SIG-M5 (cell line): Measurements from ENCODE around the gene IFNL3.
"Not testable (repeated sequence)": the region's sequence is repeated elsewhere in the genome, so short reads cannot be mapped to it uniquely, and the experiment has no call there.

Experiments
- DNase-seq: peaks from one replicate; lab custom pipeline; 2025; lab: John Stamatoyannopoulos, UW

Gene IFNL3

DNA sequence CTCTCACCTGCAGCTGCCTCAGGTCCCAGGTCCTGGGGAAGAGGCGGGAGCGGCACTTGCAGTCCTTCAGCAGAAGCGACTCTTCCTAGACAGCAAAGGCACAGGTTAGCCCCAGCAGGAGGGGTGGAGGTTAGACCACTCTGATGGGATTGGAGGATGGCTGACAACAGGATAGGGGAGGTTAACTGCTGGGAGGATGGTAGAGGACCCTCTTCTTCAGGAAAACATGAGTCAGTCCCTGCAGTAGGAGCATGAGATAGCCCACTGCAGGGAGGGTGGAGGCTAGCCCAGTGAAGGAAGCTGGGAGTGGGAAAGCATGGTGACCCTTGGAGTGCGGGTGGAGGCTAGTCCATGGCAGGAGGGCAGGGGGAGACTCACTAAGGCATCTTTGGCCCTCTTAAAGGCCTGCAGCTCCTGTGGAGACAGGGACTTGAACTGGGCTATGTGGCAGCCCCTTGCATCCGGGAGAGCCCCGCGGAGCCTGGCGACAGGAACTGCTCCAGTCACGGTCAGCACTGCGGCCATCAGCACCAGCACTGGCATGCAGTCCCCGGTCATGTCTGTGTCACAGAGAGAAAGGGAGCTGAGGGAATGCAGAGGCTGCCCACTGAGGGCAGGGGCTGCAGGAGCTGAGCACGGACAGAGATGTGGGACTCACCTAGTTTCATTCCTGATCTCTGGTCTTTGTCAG lies at the start of gene IFNL3:
Gene IFNL3, minus strand, starts transcription at position 597 of the 691 bp plus-strand sequence. Its CDS starts 39 bp downstream, at position 558.
- not testable (repeated sequence) for DNase-seq

DNA sequence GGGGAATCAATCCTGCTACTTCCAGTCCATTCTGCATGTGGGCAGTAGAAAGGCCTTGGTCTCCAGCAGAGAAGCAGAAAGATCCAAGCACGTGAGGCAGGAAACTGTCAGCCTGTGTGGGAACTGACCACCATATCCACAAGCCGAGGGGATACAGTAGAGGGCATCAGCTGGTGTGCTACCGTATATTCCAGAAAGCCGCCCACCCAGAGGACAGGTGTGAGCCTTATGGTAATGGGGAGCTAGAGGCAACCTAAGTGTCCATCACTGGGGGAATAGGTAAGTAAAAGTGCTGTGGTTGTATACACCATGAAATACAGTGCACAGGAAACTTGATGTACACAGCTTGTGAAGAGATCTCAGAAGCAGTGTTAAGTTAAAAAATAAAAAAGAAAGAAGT lies 48.6 kb upstream of the IFNL3 start:
- DNase-seq: no peak

DNA sequence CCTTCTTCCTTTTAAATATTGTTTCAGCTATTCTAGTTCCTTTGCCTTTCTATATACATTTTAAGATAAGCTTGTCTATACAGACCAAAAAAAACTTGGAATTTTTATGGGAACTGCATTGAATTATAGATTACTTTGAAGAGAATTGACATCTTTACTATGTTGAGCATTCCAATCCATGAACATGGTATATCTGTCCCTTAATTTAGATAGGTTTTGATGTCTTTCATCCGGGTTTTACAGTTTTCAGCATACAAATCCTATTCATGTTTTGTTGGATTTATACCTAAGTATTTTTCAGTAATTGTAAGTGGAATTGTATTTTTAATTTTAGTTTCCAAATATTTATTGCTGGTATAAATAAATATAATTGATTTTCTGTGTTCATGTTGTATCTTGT lies 39.2 kb upstream of the IFNL3 start:
- no peak for DNase-seq

DNA sequence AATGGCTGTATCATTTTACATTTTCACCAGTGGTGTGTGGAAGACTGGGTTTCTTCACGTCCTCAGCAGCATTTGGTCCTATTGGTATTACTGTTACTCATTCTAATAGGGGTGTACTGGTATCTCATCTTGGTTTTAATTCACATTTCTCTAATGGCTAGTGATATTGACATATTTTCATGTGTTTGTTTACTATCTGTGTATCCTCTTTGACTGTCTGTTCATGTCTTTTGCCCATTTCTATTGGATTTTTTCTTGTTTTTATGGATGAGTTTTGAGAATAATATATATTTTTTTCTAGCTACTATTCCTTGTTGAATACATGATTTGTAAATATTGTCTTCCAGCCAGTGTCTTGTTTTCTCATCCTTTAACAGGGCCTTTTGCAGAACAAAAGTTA lies 37.2 kb upstream of the IFNL3 start:
- DNase-seq: no peak

DNA sequence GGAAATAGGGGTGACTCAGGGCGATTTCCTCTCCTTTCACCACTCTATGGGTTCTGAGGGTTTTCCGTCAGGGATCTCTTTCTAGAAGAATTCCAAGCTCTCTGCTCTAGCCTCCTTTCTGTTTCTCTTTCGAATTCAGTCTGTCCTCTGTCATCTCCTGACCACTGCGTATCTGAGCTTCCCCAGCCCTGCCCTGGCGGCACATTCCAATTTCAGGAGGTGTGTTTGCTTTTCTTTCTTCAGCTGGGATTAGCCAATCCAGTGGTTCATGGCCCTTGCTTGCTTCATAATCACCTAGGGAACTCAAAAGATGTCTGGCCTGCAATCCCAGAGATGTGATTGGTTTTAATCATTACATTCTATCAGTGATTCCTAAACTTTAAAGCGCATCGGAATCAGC lies 32.8 kb upstream of the IFNL3 start:
- DNase-seq: no peak

DNA sequence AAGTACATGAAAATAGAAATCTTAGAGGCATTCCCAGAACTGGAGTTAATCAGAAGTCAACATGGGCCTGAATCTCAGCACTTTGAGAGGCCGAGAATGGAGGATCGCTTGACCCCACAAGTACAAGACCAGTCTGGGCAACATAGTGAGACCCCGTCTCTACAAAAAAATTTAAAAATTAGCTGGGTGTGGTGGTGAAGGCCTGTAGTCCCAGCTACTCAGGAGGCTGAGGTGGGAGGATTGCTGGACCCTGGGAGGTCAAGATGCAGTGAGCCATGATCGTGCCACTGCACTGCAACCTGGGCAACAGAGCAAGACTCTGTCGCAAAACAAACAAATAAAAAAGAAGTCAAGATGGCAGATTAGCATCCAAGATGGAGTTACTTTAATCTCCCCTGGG lies 31.9 kb upstream of the IFNL3 start:
- DNase-seq: no peak

DNA sequence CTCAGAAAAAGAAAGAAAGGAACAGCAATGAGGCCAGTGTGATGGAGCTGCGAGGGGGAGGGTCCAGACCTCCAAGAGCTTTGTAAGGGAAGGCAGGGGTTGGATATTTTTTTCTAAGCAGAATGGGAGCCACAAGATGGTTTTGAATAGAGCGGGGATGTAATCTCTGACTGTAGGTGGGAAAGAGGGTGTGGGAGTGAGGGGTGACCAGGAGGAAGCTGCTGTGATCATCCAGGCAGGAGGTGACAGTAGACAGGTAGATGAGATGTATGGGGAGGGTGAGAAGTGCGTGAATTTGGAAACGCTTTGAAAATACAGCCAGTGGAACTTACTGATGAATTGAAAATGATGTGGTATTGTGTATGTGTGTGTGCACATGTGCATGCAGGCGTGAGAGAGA lies 30.8 kb upstream of the IFNL3 start:
- no peak for DNase-seq

DNA sequence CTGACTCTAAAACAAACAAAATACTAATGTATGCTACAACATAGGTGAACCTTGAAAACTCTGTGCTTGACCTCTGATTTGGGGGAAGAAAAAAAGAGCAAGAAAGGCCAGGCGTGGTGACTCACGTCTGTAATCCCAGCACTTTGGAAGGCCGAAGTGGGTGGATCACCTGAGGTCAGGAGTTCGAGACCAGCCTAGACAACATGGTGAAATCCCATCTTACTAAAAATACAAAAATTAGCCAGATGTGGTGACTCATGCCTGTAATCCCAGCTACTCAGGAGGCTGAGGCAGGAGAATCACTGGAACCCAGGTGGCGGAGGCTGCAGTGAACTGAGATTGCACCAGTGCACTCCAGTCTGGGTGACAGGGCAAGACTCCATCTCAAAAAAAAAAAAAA lies 29.1 kb upstream of the IFNL3 start:
- not testable (repeated sequence) for DNase-seq

- DNase-seq: no peak
Observed at GRCh38 chr19:39270036-39270871, 25.4 kb upstream of the IFNL3 start.

DNA sequence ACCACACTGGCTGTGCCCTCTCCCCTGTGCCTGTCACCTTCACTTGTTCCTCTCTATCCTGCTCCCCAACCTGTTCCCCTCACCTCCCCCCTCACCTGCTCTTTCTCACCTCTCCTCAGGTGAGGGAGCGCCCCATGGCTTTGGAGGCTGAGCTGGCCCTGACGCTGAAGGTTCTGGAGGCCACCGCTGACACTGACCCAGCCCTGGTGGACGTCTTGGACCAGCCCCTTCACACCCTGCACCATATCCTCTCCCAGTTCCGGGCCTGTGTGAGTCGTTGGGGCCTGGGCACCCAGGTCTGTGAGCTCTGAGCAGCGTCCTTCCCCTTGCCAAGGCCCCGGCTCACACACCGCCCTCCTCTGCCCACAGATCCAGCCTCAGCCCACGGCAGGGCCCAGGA lies 24.6 kb upstream of the IFNL3 start:
- not testable (repeated sequence) for DNase-seq

DNA sequence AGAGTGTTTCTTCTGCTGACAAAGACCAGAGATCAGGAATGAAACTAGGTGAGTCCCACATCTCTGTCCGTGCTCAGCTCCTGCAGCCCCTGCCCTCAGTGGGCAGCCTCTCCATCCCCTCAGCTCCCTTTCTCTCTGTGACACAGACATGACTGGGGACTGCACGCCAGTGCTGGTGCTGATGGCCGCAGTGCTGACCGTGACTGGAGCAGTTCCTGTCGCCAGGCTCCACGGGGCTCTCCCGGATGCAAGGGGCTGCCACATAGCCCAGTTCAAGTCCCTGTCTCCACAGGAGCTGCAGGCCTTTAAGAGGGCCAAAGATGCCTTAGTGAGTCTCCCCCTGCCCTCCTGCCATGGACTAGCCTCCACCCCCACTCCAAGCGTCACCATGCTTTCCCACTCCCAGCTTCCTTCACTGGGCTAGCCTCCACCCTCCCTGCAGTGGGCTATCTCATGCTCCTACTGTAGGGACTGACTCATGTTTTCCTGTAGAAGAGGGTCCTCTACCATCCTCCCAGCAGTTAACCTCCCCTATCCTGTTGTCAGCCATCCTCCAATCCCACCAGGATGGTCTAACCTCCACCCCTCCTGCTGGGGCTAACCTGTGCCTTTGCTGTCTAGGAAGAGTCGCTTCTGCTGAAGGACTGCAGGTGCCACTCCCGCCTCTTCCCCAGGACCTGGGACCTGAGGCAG lies 23.9 kb upstream of the IFNL3 start:
- not testable (repeated sequence) for DNase-seq

GRCh38 chr19:39268085-39268484 lies 23.3 kb upstream of the IFNL3 start, which contains the start of gene IFNL2:
TSS of gene IFNL2 (plus strand) at chr19:39268396. CDS start at chr19:39268569, 173 bp downstream.
- not testable (repeated sequence) for DNase-seq

- no peak for DNase-seq
Observed at GRCh38 chr19:39265321-39265916, 20.6 kb upstream of the IFNL3 start.

- no peak for DNase-seq
Observed at GRCh38 chr19:39264306-39265290, 19.8 kb upstream of the IFNL3 start.

- no peak for DNase-seq
Observed at GRCh38 chr19:39263912-39264305, 19.1 kb upstream of the IFNL3 start.

- no peak for DNase-seq
Observed at GRCh38 chr19:39262496-39262895, 17.7 kb upstream of the IFNL3 start.

- no peak for DNase-seq
Observed at GRCh38 chr19:39261704-39262103, 16.9 kb upstream of the IFNL3 start.

DNA sequence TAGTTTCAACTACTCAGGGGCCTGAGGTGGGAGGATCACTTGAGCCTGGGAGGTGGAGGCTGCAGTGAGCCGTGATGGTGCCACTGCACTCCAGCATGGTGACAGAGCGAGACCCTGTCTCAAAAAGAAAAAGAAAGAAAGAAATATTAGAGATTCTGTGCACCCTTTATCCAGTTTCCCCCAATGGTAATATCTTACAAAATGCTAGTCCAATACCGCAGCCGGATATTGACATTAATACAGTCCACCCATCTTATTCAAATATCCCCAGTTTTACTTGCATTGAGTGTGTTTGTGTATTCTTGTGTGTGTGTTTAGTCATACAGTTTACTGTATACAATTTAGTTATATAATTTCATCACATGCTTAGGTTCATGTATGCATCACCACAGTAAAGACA lies 12.4 kb upstream of the IFNL3 start:
- DNase-seq: no peak

GRCh38 chr19:39254531-39255345 lies 9.9 kb upstream of the IFNL3 start:
- no peak for DNase-seq
